Measurements from ENCODE around the gene PHRF1. TPM values are rescaled to one million over a fixed set of nuclear protein-coding genes. Genes with fewer than 3 reads are reported as not detected.

The PHRF1 gene
- total and polyA plus RNA-seq, 9 of the 15 experiments (the other 6 are each of a cell fraction or from before 2014, with no cell fraction given): 0.07 to 37.2 (median 7.7) TPM

DNA sequence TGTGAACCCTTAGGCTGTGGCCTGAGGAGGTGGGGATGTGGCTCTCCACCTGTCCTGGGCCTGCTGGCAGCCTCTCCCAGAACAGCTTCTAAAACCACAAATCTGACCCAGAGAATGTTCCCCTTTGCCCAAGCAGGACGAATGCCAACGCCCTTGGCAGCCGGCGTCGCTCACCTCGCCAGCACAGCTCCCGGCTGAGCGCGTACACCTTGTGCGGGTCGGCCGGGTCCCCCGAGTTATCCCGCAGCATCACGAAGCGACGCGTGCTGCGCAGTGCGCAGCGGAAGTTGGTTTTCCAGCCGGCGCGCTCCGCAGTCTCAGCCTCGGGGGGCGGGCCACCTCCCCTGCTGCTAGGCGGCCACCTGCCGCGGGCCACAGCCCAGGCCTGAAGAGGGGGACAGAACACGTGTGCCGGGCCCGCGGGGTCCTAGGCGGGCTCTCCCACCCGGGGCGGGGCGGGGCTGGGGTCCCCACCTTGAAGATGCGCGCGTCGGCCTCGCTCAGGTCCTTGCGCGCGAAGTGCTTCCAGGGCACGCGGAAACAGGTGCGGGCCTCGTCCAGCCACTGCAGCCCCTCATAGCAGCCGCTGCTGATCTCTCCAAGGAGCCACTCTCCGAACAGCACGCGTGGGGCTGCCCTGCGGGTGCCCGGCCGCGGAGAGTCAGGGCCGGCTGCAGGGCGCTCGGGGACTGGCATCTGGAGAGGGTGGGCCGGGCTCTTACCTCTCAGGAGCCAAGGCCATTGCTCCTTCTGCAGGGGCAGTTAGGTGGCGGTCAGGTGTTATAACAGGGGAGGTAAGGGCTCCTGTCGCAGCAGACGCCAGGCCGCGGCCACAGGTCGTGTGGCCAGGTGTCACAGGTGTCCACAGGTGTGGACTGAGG, 38.6 kb downstream of the PHRF1 start:
- ATAC-seq (no peak), DNase-seq (ENCODE audit: extremely low read depth in 1 of 4, low spot score in 3 of 4) (no peak), FAIRE-seq (no peak)
- Histone ChIP-seq H2AFZ (ENCODE audit: low read depth, low read length) (no peak overlapping the region), H3K4me1 (replicated peaks in 1 of 2; ENCODE audit: control insufficient read depth in 2 of 2, insufficient read depth in 2 of 2, low read length in 2 of 2) (peaks cover 8 to 82% of the 10 kb centered on the region in 2 experiments), H3K27me3 (ENCODE audit: control insufficient read depth in 2 of 2, insufficient read depth in 2 of 2, low read length in 2 of 2) (no peaks in the 10 kb centered on the region), H3K27ac (ENCODE audit: extremely low read depth, low read depth, low read length) (peak overlapping the region; percentile 84), H3K9me3 (replicated peaks; ENCODE audit: control insufficient read depth, insufficient read depth, low read depth, low read length) (no peaks in the 10 kb centered on the region), H3K9ac (ENCODE audit: insufficient read depth in 1 of 2, low read depth in 2 of 2, low read length in 2 of 2) (peak overlapping the region; percentile 64 to 89; a peak in 3 of 4 replicates), H3K9me1 (ENCODE audit: control insufficient read depth, insufficient read depth, low read length) (peaks cover 6% of the 10 kb centered on the region), H3K36me3 (ENCODE audit: control insufficient read depth, insufficient read depth, low read length) (peaks cover 81% of the 10 kb centered on the region; the same call in 2 of the 3 replicates), H3K4me3 (peak overlapping the region; percentile 78), H3K4me2 (ENCODE audit: insufficient read depth, low read length) (peak overlapping the region; percentile 88), H4K20me1 (replicated peaks; ENCODE audit: control insufficient read depth, insufficient read depth, low read length) (peaks cover 13% of the 10 kb centered on the region), H3K79me2 (ENCODE audit: control insufficient read depth, insufficient read depth, low read length) (peaks cover 9% of the 10 kb centered on the region; the same call in 1 of the 3 replicates)
- 89% methylated on average over 34 of the region's 68 CpGs for WGBS (ENCODE audit: insufficient coverage, low coverage, missing lambda C conversion rate)
- ChIA-PET CTCF (ENCODE audit: low intra/inter-chr PET ratio) (no interaction called here), POLR2A (interaction anchor here (0.9 to 1.6 kb wide), 2 partner anchors 22 to 59 kb away, joined by 3 to 5 read pairs; no protein-coding TSS in a partner anchor)
- BruUV-seq (replicated peaks): no TSS peak
- intact Hi-C loops (cut with micrococcal nuclease) (loop anchor here (10.0 kb wide), 1 partner anchor 60 kb away; no protein-coding TSS in a partner anchor), in situ Hi-C loops (cut with MboI) (no loop called here)
- TF ChIP-seq GTF2F1 (IDR thresholded peaks at IDR 0.05; ENCODE audit: low read depth, low read length) (no peak), CSDE1 (IDR thresholded peaks at IDR 0.05) (no peak), TOE1 (IDR thresholded peaks at IDR 0.05; ENCODE audit: borderline replicate concordance) (no peak), TOE1 (CRISPR knock-in tag; IDR thresholded peaks at IDR 0.05; ENCODE audit: borderline replicate concordance, low read depth) (no peak), U2AF2 (optimal IDR thresholded peaks at IDR 0.05; ENCODE audit: low read depth, low read length) (no peak), KAT7 (CRISPR knock-in tag; IDR thresholded peaks at IDR 0.05; ENCODE audit: borderline replicate concordance) (no peak), POLR2G (IDR thresholded peaks at IDR 0.05; ENCODE audit: low read depth, low read length) (no peak), FIP1L1 (IDR thresholded peaks at IDR 0.05; ENCODE audit: low read depth, low read length, poor library complexity, severe bottlenecking) (peak; percentile 55), ZNF668 (CRISPR knock-in tag; IDR thresholded peaks at IDR 0.05) (no peak), GABPA (tag; conservative IDR thresholded peaks at IDR 0.05; ENCODE audit: low read depth) (no peak), PRPF4 (IDR thresholded peaks at IDR 0.05; ENCODE audit: insufficient read depth, low read depth, low read length, poor library complexity, severe bottlenecking) (peak; percentile 21), ZNF282 (CRISPR knock-in tag; IDR thresholded peaks at IDR 0.05) (0 out of 2 replicates have a peak, but pooled peaks have one; percentile 40), RBM22 (IDR thresholded peaks at IDR 0.05; ENCODE audit: low read depth, low read length, poor library complexity, severe bottlenecking) (peak; percentile 23)
- TF ChIP-seq, protein P1, sequence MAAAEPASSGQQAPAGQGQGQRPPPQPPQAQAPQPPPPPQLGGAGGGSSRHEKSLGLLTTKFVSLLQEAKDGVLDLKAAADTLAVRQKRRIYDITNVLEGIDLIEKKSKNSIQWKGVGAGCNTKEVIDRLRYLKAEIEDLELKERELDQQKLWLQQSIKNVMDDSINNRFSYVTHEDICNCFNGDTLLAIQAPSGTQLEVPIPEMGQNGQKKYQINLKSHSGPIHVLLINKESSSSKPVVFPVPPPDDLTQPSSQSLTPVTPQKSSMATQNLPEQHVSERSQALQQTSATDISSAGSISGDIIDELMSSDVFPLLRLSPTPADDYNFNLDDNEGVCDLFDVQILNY (CRISPR knock-in tag; IDR thresholded peaks at IDR 0.05): no peak
- TF ChIP-seq, protein P2, sequence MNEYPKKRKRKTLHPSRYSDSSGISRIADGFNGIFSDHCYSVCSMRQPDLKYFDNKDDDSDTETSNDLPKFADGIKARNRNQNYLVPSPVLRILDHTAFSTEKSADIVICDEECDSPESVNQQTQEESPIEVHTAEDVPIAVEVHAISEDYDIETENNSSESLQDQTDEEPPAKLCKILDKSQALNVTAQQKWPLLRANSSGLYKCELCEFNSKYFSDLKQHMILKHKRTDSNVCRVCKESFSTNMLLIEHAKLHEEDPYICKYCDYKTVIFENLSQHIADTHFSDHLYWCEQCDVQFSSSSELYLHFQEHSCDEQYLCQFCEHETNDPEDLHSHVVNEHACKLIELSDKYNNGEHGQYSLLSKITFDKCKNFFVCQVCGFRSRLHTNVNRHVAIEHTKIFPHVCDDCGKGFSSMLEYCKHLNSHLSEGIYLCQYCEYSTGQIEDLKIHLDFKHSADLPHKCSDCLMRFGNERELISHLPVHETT (CRISPR knock-in tag; conservative IDR thresholded peaks at IDR 0.05 in 1 of 2, IDR thresholded peaks at IDR 0.05 in 1 of 2): no peak
- TF ChIP-seq, protein P3, sequence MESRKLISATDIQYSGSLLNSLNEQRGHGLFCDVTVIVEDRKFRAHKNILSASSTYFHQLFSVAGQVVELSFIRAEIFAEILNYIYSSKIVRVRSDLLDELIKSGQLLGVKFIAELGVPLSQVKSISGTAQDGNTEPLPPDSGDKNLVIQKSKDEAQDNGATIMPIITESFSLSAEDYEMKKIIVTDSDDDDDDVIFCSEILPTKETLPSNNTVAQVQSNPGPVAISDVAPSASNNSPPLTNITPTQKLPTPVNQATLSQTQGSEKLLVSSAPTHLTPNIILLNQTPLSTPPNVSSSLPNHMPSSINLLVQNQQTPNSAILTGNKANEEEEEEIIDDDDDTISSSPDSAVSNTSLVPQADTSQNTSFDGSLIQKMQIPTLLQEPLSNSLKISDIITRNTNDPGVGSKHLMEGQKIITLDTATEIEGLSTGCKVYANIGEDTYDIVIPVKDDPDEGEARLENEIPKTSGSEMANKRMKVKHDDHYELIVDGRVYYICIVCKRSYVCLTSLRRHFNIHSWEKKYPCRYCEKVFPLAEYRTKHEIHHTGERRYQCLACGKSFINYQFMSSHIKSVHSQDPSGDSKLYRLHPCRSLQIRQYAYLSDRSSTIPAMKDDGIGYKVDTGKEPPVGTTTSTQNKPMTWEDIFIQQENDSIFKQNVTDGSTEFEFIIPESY (CRISPR knock-in tag; IDR thresholded peaks at IDR 0.05): peak; percentile 83

Measured in K562 (cell line).